A549 (cell line): Measurements from ENCODE around the gene LHFPL5.

Experiments
- CBX2 ChIP-seq: fragments of 200-600 bp; sonication (generic); IDR thresholded peaks from 2 replicates; pipeline ENCODE4 v1.6.1; 2016; ENCODE audit warnings: low read depth, mild to moderate bottlenecking, borderline replicate concordance
- CHD4 ChIP-seq: fragments of 200-600 bp; sonication (generic); IDR thresholded peaks from 2 replicates; pipeline ENCODE4 v1.6.1; 2016; ENCODE audit warnings: antibody characterized with exemption, mild to moderate bottlenecking, borderline replicate concordance
- CTCF ChIP-seq: fragments of >200 bp; sonication (Bioruptor Twin); formaldehyde crosslinking; IDR thresholded peaks from 3 replicates; pipeline ENCODE4 v1.5.1; 2016
- EP300 ChIP-seq, 2 experiments: fragments of >200 bp; sonication (Bioruptor Twin); formaldehyde crosslinking; IDR thresholded peaks; 2 replicates in 1 of 2; 3 replicates in 1 of 2; pipeline ENCODE4 v1.6.1; 2016 to 2017
- HMGXB4 ChIP-seq: fragments of 250-450 bp; sonication (Bioruptor Pico); IDR thresholded peaks from 2 replicates; pipeline ENCODE4 v1.5.0; 2021; ENCODE audit warnings: mild to moderate bottlenecking, moderate library complexity, borderline replicate concordance
- MAFK ChIP-seq: fragments of 450-650 bp; IDR thresholded peaks from 2 replicates; pipeline ENCODE4 v1.6.1; 2014; ENCODE audit not compliant: partially characterized antibody
- MAZ ChIP-seq: fragments of 150-350 bp; IDR thresholded peaks from 2 replicates; pipeline ENCODE4 v1.6.1; 2014; ENCODE audit warnings: antibody characterized with exemption, low read depth, low read length, borderline replicate concordance
- NFE2L2 ChIP-seq: fragments of 150-350 bp; conservative IDR thresholded peaks from 2 replicates; pipeline ENCODE4 v1.6.1; 2014; ENCODE audit warnings: low read length
- PBX3 ChIP-seq: IDR thresholded peaks from 2 replicates; pipeline ENCODE4 v1.6.1; 2012
- POLR2A ChIP-seq: IDR thresholded peaks from 2 replicates; pipeline ENCODE4 v1.6.1; 2012; ENCODE audit warnings: mild to moderate bottlenecking, low read length
- RCOR1 ChIP-seq: fragments of 150-350 bp; IDR thresholded peaks from 2 replicates; pipeline ENCODE4 v1.6.1; 2014; ENCODE audit warnings: antibody characterized with exemption, low read length, low read depth
- REST ChIP-seq: fragments of 200-600 bp; sonication (generic); IDR thresholded peaks from 2 replicates; pipeline ENCODE4 v1.6.1; 2016; ENCODE audit warnings: antibody characterized with exemption, mild to moderate bottlenecking, moderate library complexity
- RFX5 ChIP-seq: fragments of 450-650 bp; IDR thresholded peaks from 2 replicates; pipeline ENCODE4 v1.7.1; 2014; ENCODE audit warnings: antibody characterized with exemption, mild to moderate bottlenecking, moderate library complexity
- SMC3 ChIP-seq: fragments of >200 bp; sonication (Bioruptor Twin); formaldehyde crosslinking; IDR thresholded peaks from 3 replicates; pipeline ENCODE4 v1.6.1; 2018; ENCODE audit warnings: inconsistent platforms

GRCh38 chr6:35804996-35805736 is at the start of gene LHFPL5:
- TF ChIP-seq MAFK = no peak
- no peak for TF ChIP-seq CTCF
- TF ChIP-seq POLR2A = no peak
- no peak for TF ChIP-seq HMGXB4 (CRISPR knock-in tag)
- TF ChIP-seq REST = peak; percentile 97
- no peak for TF ChIP-seq SMC3
- TF ChIP-seq NFE2L2 = no peak
- TF ChIP-seq RFX5 = no peak
- TF ChIP-seq EP300 (IDR thresholded peaks at IDR 0.05) = no peak
- TF ChIP-seq RCOR1 = no peak
- TF ChIP-seq CHD4 = no peak
- no peak for TF ChIP-seq CBX2
- TF ChIP-seq PBX3 = no peak
- TF ChIP-seq MAZ = no peak
